ENCODE measurements around the gene POU4F2. TPM values are rescaled to one million over a fixed set of nuclear protein-coding genes. Genes with fewer than 3 reads are reported as not detected.

The POU4F2 gene
- total RNA-seq = not detected

GRCh38 chr4:146638786-146639505 lies at the start of gene POU4F2:
POU4F2 (plus strand) TSS chr4:146638893; CDS start chr4:146639141, 248 bp downstream.
- DNase-seq = no peak
- H3K27me3 ChIP-seq = peaks cover 50% of the 10 kb centered on the region
- H3K4me1 ChIP-seq = no peaks in the 10 kb centered on the region
- H3K27ac ChIP-seq = no peak within 1 kb of the TSS
- no peaks in the 10 kb centered on the region for H3K36me3 ChIP-seq
- H3K9me3 ChIP-seq = no peaks in the 10 kb centered on the region
- TF ChIP-seq CTCF (IDR thresholded peaks at IDR 0.05) = no peak
- intact Hi-C loops (cut with DNase I) = no loop called here
- no peak within 1 kb of the TSS for H3K4me3 ChIP-seq
- no peak within 1 kb of the TSS for H3K9ac ChIP-seq (ENCODE audit: low read depth in 2 of 2, low read length in 2 of 2)

- intact Hi-C loops (cut with DNase I) = no loop called here
Measured at GRCh38 chr4:146590801-146591200, 47.9 kb upstream of the POU4F2 start.

GRCh38 chr4:146592019-146592418 lies 46.7 kb upstream of the POU4F2 start:
- Histone ChIP-seq H3K9me3 (no peaks in the 10 kb centered on the region), H3K27ac (no peak overlapping the region), H3K27me3 (no peaks in the 10 kb centered on the region), H3K36me3 (no peaks in the 10 kb centered on the region), H3K9ac (ENCODE audit: low read depth in 2 of 2, low read length in 2 of 2) (no peak overlapping the region), H3K4me3 (no peak overlapping the region), H3K4me1 (no peaks in the 10 kb centered on the region)
- no peak for TF ChIP-seq CTCF (IDR thresholded peaks at IDR 0.05)
- intact Hi-C loops (cut with DNase I) = no loop called here
- DNase-seq = no peak

More at GRCh38 chr4:146590801-146591200, 47.9 kb upstream of the POU4F2 start:
- Histone ChIP-seq H3K4me1 (no peaks in the 10 kb centered on the region), H3K27me3 (no peaks in the 10 kb centered on the region), H3K4me3 (no peak overlapping the region), H3K9ac (ENCODE audit: low read depth in 2 of 2, low read length in 2 of 2) (no peak overlapping the region), H3K27ac (no peak overlapping the region), H3K36me3 (no peaks in the 10 kb centered on the region), H3K9me3 (no peaks in the 10 kb centered on the region)
- no peak for DNase-seq
- TF ChIP-seq CTCF (IDR thresholded peaks at IDR 0.05) = no peak

- H3K27me3 ChIP-seq = peaks cover 28% of the 10 kb centered on the region
- intact Hi-C loops (cut with DNase I) = no loop called here
Measured at GRCh38 chr4:146632770-146633470, 5.8 kb upstream of the POU4F2 start.

GRCh38 chr4:146633471-146633800 lies 5.3 kb upstream of the POU4F2 start:
- no peak for TF ChIP-seq CTCF (IDR thresholded peaks at IDR 0.05)

More at GRCh38 chr4:146632770-146633470, 5.8 kb upstream of the POU4F2 start:
- TF ChIP-seq CTCF (IDR thresholded peaks at IDR 0.05) = no peak
- no peaks in the 10 kb centered on the region for H3K9me3 ChIP-seq
- H3K4me1 ChIP-seq = no peaks in the 10 kb centered on the region
- no peak overlapping the region for H3K27ac ChIP-seq
- H3K9ac ChIP-seq (ENCODE audit: low read depth in 2 of 2, low read length in 2 of 2) = no peak overlapping the region
- DNase-seq = no peak
- H3K36me3 ChIP-seq = no peaks in the 10 kb centered on the region
- H3K4me3 ChIP-seq = no peak overlapping the region

More at GRCh38 chr4:146633471-146633800, 5.3 kb upstream of the POU4F2 start:
- no peaks in the 10 kb centered on the region for H3K9me3 ChIP-seq
- peaks cover 34% of the 10 kb centered on the region for H3K27me3 ChIP-seq
- no peak overlapping the region for H3K4me3 ChIP-seq
- H3K36me3 ChIP-seq = no peaks in the 10 kb centered on the region
- intact Hi-C loops (cut with DNase I) = no loop called here
- no peaks in the 10 kb centered on the region for H3K4me1 ChIP-seq
- no peak for DNase-seq
- no peak overlapping the region for H3K9ac ChIP-seq (ENCODE audit: low read depth in 2 of 2, low read length in 2 of 2)
- no peak overlapping the region for H3K27ac ChIP-seq

Measured in colonic mucosa (tissue), 4 donors.